Metanephros (tissue), 2 donors: ENCODE data around the gene KIF1B. TPM values are rescaled to one million over a fixed set of nuclear protein-coding genes. Genes with fewer than 3 reads are reported as not detected.

ENCODE experiments used
- small RNA-seq: library from RNA; depleted of rRNA; stranded (forward); fragments of <200 nt; gene quantifications from one replicate; pipeline ENCODE3, GENCODE V24; 2014; ENCODE audit warnings: low replicate concordance
- total RNA-seq: library from RNA; depleted of rRNA; stranded (reverse); fragments of >200 nt; gene quantifications from one replicate; pipeline ENCODE4 v1.2.3, GENCODE V29; 2014

KIF1B gene
- 85.4 TPM for total RNA-seq

DNA sequence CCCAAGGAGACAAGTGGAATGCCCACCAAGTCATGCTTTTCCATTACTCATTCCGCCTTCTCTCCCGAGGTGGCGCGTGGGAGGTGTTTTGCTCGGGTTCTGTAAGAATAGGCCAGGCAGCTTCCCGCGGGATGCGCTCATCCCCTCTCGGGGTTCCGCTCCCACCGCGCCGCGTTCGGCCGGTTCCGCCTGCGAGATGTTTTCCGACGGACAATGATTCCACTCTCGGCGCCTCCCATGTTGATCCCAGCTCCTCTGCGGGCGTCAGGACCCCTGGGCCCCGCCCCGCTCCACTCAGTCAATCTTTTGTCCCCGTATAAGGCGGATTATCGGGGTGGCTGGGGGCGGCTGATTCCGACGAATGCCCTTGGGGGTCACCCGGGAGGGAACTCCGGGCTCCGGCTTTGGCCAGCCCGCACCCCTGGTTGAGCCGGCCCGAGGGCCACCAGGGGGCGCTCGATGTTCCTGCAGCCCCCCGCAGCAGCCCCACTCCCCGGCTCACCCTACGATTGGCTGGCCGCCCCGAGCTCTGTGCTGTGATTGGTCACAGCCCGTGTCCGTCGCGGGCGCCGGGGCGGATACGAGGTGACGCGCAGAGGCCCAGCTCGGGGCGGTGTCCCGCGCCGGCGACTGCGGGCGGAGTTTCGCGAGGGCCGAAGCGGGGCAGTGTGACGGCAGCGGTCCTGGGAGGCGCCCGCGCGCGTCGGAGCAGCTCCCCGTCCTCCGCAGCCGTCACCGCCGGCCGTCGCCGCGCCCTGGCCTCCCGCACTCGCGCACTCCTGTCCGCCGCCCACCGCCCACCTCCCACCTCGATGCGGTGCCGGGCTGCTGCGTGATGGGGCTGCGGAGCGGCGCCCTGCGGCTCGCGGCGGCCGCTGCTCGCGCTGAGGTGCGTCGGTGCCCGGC is at the start of gene KIF1B:
Gene KIF1B (plus strand): TSS at position 666 of the 906 bp plus-strand sequence. CDS start 21,759 bp downstream, outside the sequence.

DNA sequence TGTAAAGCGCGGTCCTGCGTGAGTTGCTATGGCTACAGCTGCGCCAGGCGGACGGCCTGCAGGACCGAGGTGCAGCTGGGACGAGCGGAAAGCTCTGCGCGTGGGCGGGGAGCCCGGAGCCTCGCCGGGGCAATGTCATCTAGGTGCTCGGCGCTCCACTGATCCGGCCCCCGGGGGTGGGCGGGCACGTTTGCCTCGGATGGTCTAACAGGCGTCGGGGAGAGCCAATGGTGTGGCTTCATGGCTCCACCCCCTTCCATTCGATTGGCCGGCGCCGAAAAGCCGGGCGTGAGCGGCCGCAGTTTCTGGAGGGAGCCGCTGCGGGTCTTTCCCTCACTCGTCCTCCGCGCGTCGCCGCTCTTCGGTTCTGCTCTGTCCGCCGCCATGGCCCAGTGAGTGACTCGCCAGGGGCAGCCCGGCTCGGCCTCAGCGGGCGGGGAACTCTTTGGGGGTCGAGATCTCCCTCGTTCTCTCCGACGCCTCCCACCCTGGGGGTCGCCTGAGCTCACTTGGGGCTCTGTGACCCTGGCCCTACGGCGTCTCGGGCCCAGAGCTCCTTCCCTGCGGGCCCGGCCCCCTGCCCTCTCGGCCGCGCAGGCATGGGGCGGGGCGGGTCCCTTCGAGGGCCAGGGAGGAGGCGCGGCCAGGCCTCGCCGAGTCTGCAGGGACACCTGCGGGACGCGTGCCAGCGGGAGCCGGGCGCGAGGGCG is 188.5 kb downstream of the KIF1B start, which contains the start of gene PGD:
Gene PGD (plus strand): TSS at position 331 of the 710 bp plus-strand sequence. CDS start 54 bp downstream, at position 385.

GRCh38 chr1:10430216-10431069 is 220.1 kb downstream of the KIF1B start, which contains the start of gene CENPS:
CENPS (plus strand) TSS chr1:10430433; CDS start chr1:10430518, 85 bp downstream.

Small RNA genes within 50 kb of the gene (small RNA-seq; reads per million reads assigned to genes)
- not detected for gene MIR1273D
- gene RNU6-37P = not detected
- not detected for gene RNU6-828P

Other genes starting within 250 kb of the KIF1B start
- 27.9 TPM for gene RBP7, start 213.3 kb upstream of the KIF1B start, total RNA-seq
- 50.6 TPM for gene UBE4B, start 177.6 kb upstream of the KIF1B start, total RNA-seq
- gene PGD, start 188.5 kb downstream of the KIF1B start, total RNA-seq = 83.0 TPM
- gene CENPS, start 219.9 kb downstream of the KIF1B start, total RNA-seq = 20.6 TPM
- 1.1 TPM for gene CORT, start 239.5 kb downstream of the KIF1B start, total RNA-seq